Measurements from ENCODE around the gene ARMC2.
A peak's percentile ranks its signal among the peaks of the same experiment; 100 is the strongest.
"Not testable (repeated sequence)": the region's sequence is repeated elsewhere in the genome, so short reads cannot be mapped to it uniquely, and the experiment has no call there.

The ARMC2 gene

GRCh38 chr6:108888052-108888451 is 39.8 kb downstream of the ARMC2 start:
- TF ChIP-seq CTCF (IDR thresholded peaks at IDR 0.05; ENCODE audit: low read depth, low read length): no peak
- no peak for DNase-seq (ENCODE audit: low read depth, low spot score)
- in situ Hi-C loops (cut with HindIII; ENCODE audit: low sequenced_read_pairs): no loop called here
- no peak overlapping the region for H3K4me3 ChIP-seq (ENCODE audit: low read depth, low read length)

GRCh38 chr6:108888745-108889144 is 40.5 kb downstream of the ARMC2 start:
- DNase-seq (ENCODE audit: low read depth, low spot score): no peak
- in situ Hi-C loops (cut with HindIII; ENCODE audit: low sequenced_read_pairs): no loop called here
- no peak for TF ChIP-seq CTCF (IDR thresholded peaks at IDR 0.05; ENCODE audit: low read depth, low read length)
- H3K4me3 ChIP-seq (ENCODE audit: low read depth, low read length): no peak overlapping the region

GRCh38 chr6:108890898-108891297 is 42.7 kb downstream of the ARMC2 start:
- DNase-seq (ENCODE audit: low read depth, low spot score); in situ Hi-C loops (cut with HindIII; ENCODE audit: low sequenced_read_pairs); H3K4me3 ChIP-seq (ENCODE audit: low read depth, low read length): not testable (repeated sequence)

- no peak for TF ChIP-seq CTCF (IDR thresholded peaks at IDR 0.05; ENCODE audit: low read depth, low read length)
- H3K4me3 ChIP-seq (ENCODE audit: low read depth, low read length): no peak overlapping the region
- in situ Hi-C loops (cut with HindIII; ENCODE audit: low sequenced_read_pairs): no loop called here
- DNase-seq (ENCODE audit: low read depth, low spot score): no peak
Observed at GRCh38 chr6:108895571-108895970, 47.3 kb downstream of the ARMC2 start.

GRCh38 chr6:108896111-108896661 is 48.0 kb downstream of the ARMC2 start:
- in situ Hi-C loops (cut with HindIII; ENCODE audit: low sequenced_read_pairs): no loop called here
- no peak for TF ChIP-seq CTCF (IDR thresholded peaks at IDR 0.05; ENCODE audit: low read depth, low read length)
- H3K4me3 ChIP-seq (ENCODE audit: low read depth, low read length): no peak overlapping the region
- peak; percentile 95 for DNase-seq (ENCODE audit: low read depth, low spot score)

GRCh38 chr6:108897371-108897770 is 49.1 kb downstream of the ARMC2 start:
- no peak for TF ChIP-seq CTCF (IDR thresholded peaks at IDR 0.05; ENCODE audit: low read depth, low read length)
- DNase-seq (ENCODE audit: low read depth, low spot score): peak; percentile 52
- in situ Hi-C loops (cut with HindIII; ENCODE audit: low sequenced_read_pairs): no loop called here

GRCh38 chr6:108902382-108902792 is 54.2 kb downstream of the ARMC2 start:
- in situ Hi-C loops (cut with HindIII; ENCODE audit: low sequenced_read_pairs): no loop called here

More at GRCh38 chr6:108897371-108897770, 49.1 kb downstream of the ARMC2 start:
- no peak overlapping the region for H3K4me3 ChIP-seq (ENCODE audit: low read depth, low read length)

More at GRCh38 chr6:108902382-108902792, 54.2 kb downstream of the ARMC2 start:
- DNase-seq (ENCODE audit: low read depth, low spot score): peak; percentile 60
- no peak for TF ChIP-seq CTCF (IDR thresholded peaks at IDR 0.05; ENCODE audit: low read depth, low read length)
- no peak overlapping the region for H3K4me3 ChIP-seq (ENCODE audit: low read depth, low read length)

Data from astrocyte of the spinal cord (primary cell).